Keratinocyte (primary cell): ENCODE measurements around the gene WASHC1. TPM values are rescaled to one million over a fixed set of nuclear protein-coding genes. Genes with fewer than 3 reads are reported as not detected.
"Not testable (repeated sequence)": the region's sequence is repeated elsewhere in the genome, so short reads cannot be mapped to it uniquely, and the experiment has no call there.

Experiments used
- DNase-seq: peaks from one replicate; pipeline ENCODE4 v3.0.0-alpha.2; 2011; ENCODE audit warnings: low read depth, missing footprints, low spot score
- FAIRE-seq: peaks from 2 replicates; lab custom pipeline; 2011; peaks lifted over from hg19 to GRCh38; lab: Jason Lieb, UNC
- H2AFZ ChIP-seq: 2 replicates; pipeline ENCODE4 v1.6.0; 2012; ENCODE audit warnings: low read length, control low read depth, inconsistent platforms; ENCODE audit not compliant: control insufficient read depth
- H3K27ac ChIP-seq: 2 replicates; pipeline ENCODE4 v1.5.1; 2011; ENCODE audit warnings: low read length; ENCODE audit not compliant: control insufficient read depth, insufficient read depth
- H3K27me3 ChIP-seq: 3 replicates; pipeline ENCODE4 v1.6.0; 2011; ENCODE audit warnings: low read length; ENCODE audit not compliant: control insufficient read depth, insufficient read depth; ENCODE audit errors: extremely low read depth
- H3K36me3 ChIP-seq, 2 experiments: 2 replicates in 1 of 2; 3 replicates in 1 of 2; pipeline ENCODE4 v1.5.1; 2011; ENCODE audit warnings: low read length in 2 of 2, mild to moderate bottlenecking in 1 of 2; ENCODE audit not compliant: control insufficient read depth in 2 of 2, insufficient read depth in 2 of 2; ENCODE audit errors: extremely low read depth in 1 of 2
- H3K4me1 ChIP-seq: 3 replicates; pipeline ENCODE4 v1.5.1; 2011; ENCODE audit warnings: low read length; ENCODE audit not compliant: control insufficient read depth, insufficient read depth; ENCODE audit errors: extremely low read depth
- H3K4me2 ChIP-seq: 3 replicates; pipeline ENCODE4 v1.6.0; 2011; ENCODE audit warnings: low read depth, low read length; ENCODE audit not compliant: control insufficient read depth, insufficient read depth; ENCODE audit errors: extremely low read depth
- H3K4me3 ChIP-seq, 3 experiments: fragments of 200-600 bp in 1 of 3; sonication (generic) in 1 of 3; 2 replicates in 2 of 3; 3 replicates in 1 of 3; pipeline ENCODE4 v1.5.1; 2011 to 2016; ENCODE audit warnings: low read length in 3 of 3, mild to moderate bottlenecking in 3 of 3, control low read depth in 2 of 3, inconsistent platforms in 1 of 3, low read depth in 1 of 3, mixed read lengths in 1 of 3, mixed run types in 1 of 3, moderate library complexity in 1 of 3; ENCODE audit not compliant: control insufficient read depth in 2 of 3, insufficient read depth in 2 of 3; ENCODE audit errors: extremely low read depth in 1 of 3
- H3K79me2 ChIP-seq: 2 replicates; pipeline ENCODE4 v1.6.0; 2012; ENCODE audit warnings: low read length; ENCODE audit not compliant: control insufficient read depth, insufficient read depth
- H3K9ac ChIP-seq: 3 replicates; pipeline ENCODE4 v1.6.0; 2011; ENCODE audit warnings: low read length; ENCODE audit not compliant: control insufficient read depth, insufficient read depth; ENCODE audit errors: extremely low read depth
- H3K9me1 ChIP-seq: 3 replicates; pipeline ENCODE4 v1.6.0; 2011; ENCODE audit warnings: low read length; ENCODE audit not compliant: control insufficient read depth, insufficient read depth; ENCODE audit errors: extremely low read depth
- H3K9me3 ChIP-seq: 2 replicates; pipeline ENCODE4 v1.5.1; 2012; ENCODE audit warnings: low read depth, low read length; ENCODE audit not compliant: control insufficient read depth
- H4K20me1 ChIP-seq: 3 replicates; pipeline ENCODE4 v1.6.0; 2011; ENCODE audit warnings: low read length; ENCODE audit not compliant: control insufficient read depth, insufficient read depth; ENCODE audit errors: extremely low read depth
- dilution Hi-C: fragments of 300-500 bp; cut with MboI; formaldehyde crosslinking; loops from one replicate; pipeline ENCODE4 v1.7.0; 2020; ENCODE audit warnings: low sequenced_read_pairs; ENCODE audit not compliant: extremely low pct_ligation_motif_present
- polyA plus RNA-seq, 5 experiments: library from polyadenylated mRNA; depleted of rRNA in 3 of 5; stranded (reverse) in 3 of 5; stranded (forward) in 1 of 5; unstranded in 1 of 5; fragments of >200 nt; gene quantifications; 1 replicate in 1 of 5; 2 replicates in 3 of 5; 3 replicates in 1 of 5; pipeline versions ENCODE4 v1.2.1 to v1.2.3, GENCODE V29; 2011 to 2012; ENCODE audit warnings: missing spikeins in 2 of 5, low read depth in 1 of 5, low replicate concordance in 1 of 5

WASHC1 gene
- polyA plus RNA-seq, 1 donor (not counting 4 experiments of a cell fraction or from before 2014, with no cell fraction given): 7.7 TPM

- H2AFZ ChIP-seq, DNase-seq, H3K4me1 ChIP-seq, H3K9me1 ChIP-seq, H3K4me3 ChIP-seq, H4K20me1 ChIP-seq, H3K79me2 ChIP-seq, FAIRE-seq, H3K9me3 ChIP-seq, H3K36me3 ChIP-seq, H3K27me3 ChIP-seq, H3K27ac ChIP-seq, H3K4me2 ChIP-seq, H3K9ac ChIP-seq, dilution Hi-C loops: not testable (repeated sequence)
Observed at GRCh38 chr9:43116-43515, 13.9 kb upstream of the WASHC1 start.

- FAIRE-seq, dilution Hi-C loops: not testable (repeated sequence)
Observed at GRCh38 chr9:41819-42218, 12.6 kb upstream of the WASHC1 start.

DNA sequence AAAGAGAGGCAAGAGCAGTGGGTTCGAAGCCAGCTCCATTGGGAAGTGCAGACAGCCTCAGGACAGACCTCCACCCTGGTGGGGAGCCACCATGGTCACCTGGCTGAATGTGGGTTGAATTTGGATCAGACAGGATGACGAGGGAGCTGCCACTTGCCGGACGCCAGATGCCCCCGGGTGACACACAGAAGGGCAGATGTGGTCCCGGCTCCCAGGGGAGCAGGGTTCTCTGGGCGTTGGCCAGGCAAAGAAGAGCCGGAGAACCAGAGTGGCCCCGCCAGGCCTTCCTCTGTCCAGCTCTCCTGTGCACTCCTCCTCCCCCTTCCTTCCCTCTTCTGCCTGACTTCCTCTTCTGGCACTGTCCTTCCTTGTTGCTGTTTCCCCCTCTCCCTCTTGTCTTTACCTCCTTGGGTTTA lies 12.0 kb upstream of the WASHC1 start:
- dilution Hi-C loops, H3K9ac ChIP-seq, H4K20me1 ChIP-seq, DNase-seq, H3K9me1 ChIP-seq, H3K36me3 ChIP-seq, FAIRE-seq, H3K27me3 ChIP-seq, H3K79me2 ChIP-seq, H3K4me3 ChIP-seq, H3K4me1 ChIP-seq, H3K4me2 ChIP-seq, H3K27ac ChIP-seq, H3K9me3 ChIP-seq, H2AFZ ChIP-seq: not testable (repeated sequence)

More at GRCh38 chr9:41819-42218, 12.6 kb upstream of the WASHC1 start:
- not testable (repeated sequence) for H2AFZ ChIP-seq, H3K36me3 ChIP-seq, H3K27me3 ChIP-seq, H3K9me3 ChIP-seq, H3K4me2 ChIP-seq, H3K79me2 ChIP-seq, H3K4me3 ChIP-seq, DNase-seq, H3K9me1 ChIP-seq, H3K27ac ChIP-seq, H4K20me1 ChIP-seq, H3K4me1 ChIP-seq, H3K9ac ChIP-seq

DNA sequence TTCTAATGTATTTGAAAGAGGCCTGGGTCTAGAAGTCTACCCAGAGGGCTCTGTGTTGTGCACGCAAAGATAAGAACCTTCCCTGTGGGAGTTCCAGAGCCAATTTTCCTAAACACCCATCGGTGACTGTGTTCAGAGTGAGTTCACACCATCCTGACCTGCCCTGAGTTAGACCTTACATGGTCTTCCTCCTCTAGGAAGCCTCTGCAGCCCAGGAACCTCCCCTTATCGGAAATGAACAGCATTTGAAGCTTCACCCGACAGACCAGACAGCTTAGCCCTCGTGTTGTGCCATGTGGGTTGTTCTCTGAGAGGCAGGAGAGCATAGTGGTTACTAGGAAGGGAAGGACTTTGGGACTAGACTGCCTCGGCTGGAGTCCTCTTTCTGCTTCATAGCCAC lies 3.1 kb upstream of the WASHC1 start:
- H3K27ac ChIP-seq, H3K9me3 ChIP-seq, DNase-seq, H3K4me2 ChIP-seq, H2AFZ ChIP-seq, H4K20me1 ChIP-seq, H3K9ac ChIP-seq, H3K79me2 ChIP-seq, H3K4me3 ChIP-seq, H3K9me1 ChIP-seq, FAIRE-seq, H3K27me3 ChIP-seq, H3K36me3 ChIP-seq, H3K4me1 ChIP-seq, dilution Hi-C loops: not testable (repeated sequence)

GRCh38 chr9:28775-29174 lies 481 bp downstream of the WASHC1 start:
- H3K4me2 ChIP-seq, DNase-seq, H3K27ac ChIP-seq, H3K36me3 ChIP-seq, FAIRE-seq, H2AFZ ChIP-seq, H3K9me1 ChIP-seq, H3K27me3 ChIP-seq, H4K20me1 ChIP-seq, H3K79me2 ChIP-seq, dilution Hi-C loops, H3K9me3 ChIP-seq, H3K4me1 ChIP-seq: not testable (repeated sequence)
- Histone ChIP-seq H3K4me3 (peak overlapping the region in 2 of 3 experiments; percentile 33 to 59), H3K9ac (peak overlapping the region; percentile 52)
